Endothelial cell of umbilical vein (primary cell): ENCODE data around the gene CASKIN1. TPM values are rescaled to one million over a fixed set of nuclear protein-coding genes. Genes with fewer than 3 reads are reported as not detected.

Experiments used
- BruUV-seq: library from RNA; stranded (reverse); fragments of 400-500 nt; replicated peaks from 2 replicates; lab custom pipeline; 2021; lab: Mats Ljungman, UMichigan
- CTCF ChIA-PET: fragments of 300-600, 350-600 bp; sonication (Branson Sonifier 250); formaldehyde crosslinking; loops from one replicate; lab custom pipeline; 2021; ENCODE audit warnings: antibody characterized with exemption, inconsistent platforms; lab: Charles Lee
- POLR2A ChIA-PET: fragments of 300-600, 350-600 bp; sonication (Branson Sonifier 250); formaldehyde crosslinking; loops from one replicate; lab custom pipeline; 2021; ENCODE audit warnings: antibody characterized with exemption, inconsistent platforms; lab: Charles Lee
- DNase-seq: peaks from one replicate; pipeline ENCODE4 v3.0.0-alpha.2; 2011; ENCODE audit warnings: low read depth, low spot score
- FAIRE-seq: peaks from 2 replicates; lab custom pipeline; 2011; peaks lifted over from hg19 to GRCh38; lab: Jason Lieb, UNC
- H2AFZ ChIP-seq: 2 replicates; pipeline ENCODE4 v1.6.0; 2012; ENCODE audit warnings: low read depth, low read length, control low read depth, inconsistent platforms
- H3K27ac ChIP-seq: 2 replicates; pipeline ENCODE4 v1.5.1; 2011; ENCODE audit warnings: low read depth, mild to moderate bottlenecking, control low read depth, low read length, moderate library complexity; ENCODE audit not compliant: insufficient read depth
- H3K27me3 ChIP-seq, 2 experiments: 2 replicates each; pipeline versions ENCODE4 v1.6.0 to v1.6.1; 2011; ENCODE audit warnings: low read length in 2 of 2, mixed read lengths in 1 of 2; ENCODE audit not compliant: control insufficient read depth in 2 of 2, insufficient read depth in 2 of 2
- H3K36me3 ChIP-seq, 2 experiments: 2 replicates in 1 of 2; 3 replicates in 1 of 2; pipeline ENCODE4 v1.5.1; 2011; ENCODE audit warnings: low read length in 2 of 2, mild to moderate bottlenecking in 1 of 2, moderate library complexity in 1 of 2; ENCODE audit not compliant: control insufficient read depth in 2 of 2, insufficient read depth in 2 of 2; ENCODE audit errors: extremely low read depth in 1 of 2
- H3K4me1 ChIP-seq: 3 replicates; pipeline ENCODE4 v1.5.1; 2011; ENCODE audit warnings: mild to moderate bottlenecking, low read length; ENCODE audit not compliant: control insufficient read depth, insufficient read depth; ENCODE audit errors: extremely low read depth
- H3K4me2 ChIP-seq: 2 replicates; pipeline ENCODE4 v1.6.1; 2011; ENCODE audit warnings: low read length, control low read depth, mixed read lengths; ENCODE audit not compliant: insufficient read depth
- H3K4me3 ChIP-seq, 3 experiments: fragments of 200-600 bp in 1 of 3; sonication (generic), shearing (Covaris generic) in 1 of 3; replicated peaks in 1 of 3; 2 replicates each; pipeline ENCODE4 v1.5.1; 2011 to 2016; ENCODE audit warnings: control low read depth in 3 of 3, low read length in 3 of 3, mild to moderate bottlenecking in 2 of 3, inconsistent platforms in 1 of 3, low read depth in 1 of 3, moderate library complexity in 1 of 3; ENCODE audit not compliant: insufficient read depth in 1 of 3
- H3K79me2 ChIP-seq: 2 replicates; pipeline ENCODE4 v1.6.0; 2012; ENCODE audit warnings: low read length, inconsistent platforms; ENCODE audit not compliant: control insufficient read depth, insufficient read depth
- H3K9ac ChIP-seq: replicated peaks from 2 replicates; pipeline ENCODE3; 2011; ENCODE audit warnings: low read length, control low read depth; ENCODE audit not compliant: insufficient read depth; ENCODE audit errors: extremely low read depth
- H3K9me1 ChIP-seq: replicated peaks from 3 replicates; pipeline ENCODE4 v1.6.0; 2011; ENCODE audit warnings: mild to moderate bottlenecking, low read length; ENCODE audit not compliant: control insufficient read depth, insufficient read depth; ENCODE audit errors: extremely low read depth
- H3K9me3 ChIP-seq: replicated peaks from 2 replicates; pipeline ENCODE4 v1.5.1; 2012; ENCODE audit warnings: low read length, inconsistent platforms; ENCODE audit not compliant: control insufficient read depth, insufficient read depth
- H4K20me1 ChIP-seq: replicated peaks from 2 replicates; pipeline ENCODE3; 2011; ENCODE audit warnings: mild to moderate bottlenecking, low read length; ENCODE audit not compliant: control insufficient read depth, insufficient read depth; ENCODE audit errors: extremely low read depth
- EZH2 ChIP-seq: IDR thresholded peaks from 2 replicates; pipeline ENCODE4 v1.6.1; 2012; ENCODE audit warnings: borderline replicate concordance, low read depth, mild to moderate bottlenecking, moderate library complexity, low read length, inconsistent platforms; ENCODE audit not compliant: severe bottlenecking
- FOS ChIP-seq: IDR thresholded peaks from 2 replicates; pipeline ENCODE4 v1.6.1; 2011; ENCODE audit warnings: mild to moderate bottlenecking, low read length, moderate library complexity, borderline replicate concordance; ENCODE audit not compliant: insufficient read depth
- GATA2 ChIP-seq: IDR thresholded peaks from 2 replicates; pipeline ENCODE4 v1.7.0; 2011; ENCODE audit warnings: low read depth, mild to moderate bottlenecking, moderate library complexity, mixed read lengths, low read length; ENCODE audit not compliant: insufficient read length, insufficient read depth
- JUN ChIP-seq: IDR thresholded peaks from 2 replicates; pipeline ENCODE4 v1.6.1; 2011; ENCODE audit warnings: borderline replicate concordance, low read depth; ENCODE audit not compliant: insufficient read length, insufficient read depth
- MYC ChIP-seq: IDR thresholded peaks from one replicate; pipeline ENCODE4 v1.6.1; 2011; ENCODE audit warnings: mild to moderate bottlenecking, low read depth, low read length
- POLR2A ChIP-seq: IDR thresholded peaks from 2 replicates; pipeline ENCODE4 v1.6.1; 2012; ENCODE audit warnings: low read depth, mild to moderate bottlenecking, control low read depth, low read length
- POLR2AphosphoS5 ChIP-seq: IDR thresholded peaks from 2 replicates; pipeline ENCODE4 v1.6.1; 2012; ENCODE audit warnings: low read depth, mild to moderate bottlenecking, control low read depth, low read length, moderate library complexity; ENCODE audit not compliant: insufficient read depth
- dilution Hi-C: fragments of 300-500 bp; cut with MboI; formaldehyde crosslinking; loops from one replicate; pipeline ENCODE4 v1.15.0; 2019; ENCODE audit warnings: low sequenced_read_pairs; ENCODE audit not compliant: extremely low pct_ligation_motif_present
- intact Hi-C: fragments of 100-400 bp; cut with micrococcal nuclease; formaldehyde crosslinking; loops from one replicate; pipeline ENCODE4 v1.10.0; 2022
- polyA plus RNA-seq, 4 experiments: library from polyadenylated mRNA; depleted of rRNA in 3 of 4; stranded (reverse) in 3 of 4; unstranded in 1 of 4; fragments of >200 nt; gene quantifications; 2 replicates each; pipeline versions ENCODE4 v1.2.1 to v1.2.3, GENCODE V29; 2011 to 2012; ENCODE audit warnings: missing spikeins in 1 of 4
- total RNA-seq: library from RNA; stranded (reverse); gene quantifications from 2 replicates; pipeline ENCODE4 v1.2.3, GENCODE V29; 2021
- TF ChIP-seq, protein P1 (sequence below), 2 donors: IDR thresholded peaks; 1 replicate in 1 of 2; 2 replicates in 1 of 2; pipeline ENCODE4 v1.5.1; 2011; ENCODE audit warnings: low read length in 2 of 2, mild to moderate bottlenecking in 2 of 2, moderate library complexity in 2 of 2, control low read depth in 1 of 2, inconsistent platforms in 1 of 2, low read depth in 1 of 2; ENCODE audit not compliant: insufficient read depth in 1 of 2; ENCODE audit errors: extremely low read depth in 1 of 2
- TF ChIP-seq, protein P2 (sequence below): IDR thresholded peaks from 2 replicates; pipeline ENCODE4 v1.6.1; 2011; ENCODE audit not compliant: insufficient read depth, insufficient read length

Gene CASKIN1
- total and polyA plus RNA-seq, 2 donors (not counting 3 experiments of a cell fraction or from before 2014, with no cell fraction given): 0.11 to 0.58 TPM

DNA sequence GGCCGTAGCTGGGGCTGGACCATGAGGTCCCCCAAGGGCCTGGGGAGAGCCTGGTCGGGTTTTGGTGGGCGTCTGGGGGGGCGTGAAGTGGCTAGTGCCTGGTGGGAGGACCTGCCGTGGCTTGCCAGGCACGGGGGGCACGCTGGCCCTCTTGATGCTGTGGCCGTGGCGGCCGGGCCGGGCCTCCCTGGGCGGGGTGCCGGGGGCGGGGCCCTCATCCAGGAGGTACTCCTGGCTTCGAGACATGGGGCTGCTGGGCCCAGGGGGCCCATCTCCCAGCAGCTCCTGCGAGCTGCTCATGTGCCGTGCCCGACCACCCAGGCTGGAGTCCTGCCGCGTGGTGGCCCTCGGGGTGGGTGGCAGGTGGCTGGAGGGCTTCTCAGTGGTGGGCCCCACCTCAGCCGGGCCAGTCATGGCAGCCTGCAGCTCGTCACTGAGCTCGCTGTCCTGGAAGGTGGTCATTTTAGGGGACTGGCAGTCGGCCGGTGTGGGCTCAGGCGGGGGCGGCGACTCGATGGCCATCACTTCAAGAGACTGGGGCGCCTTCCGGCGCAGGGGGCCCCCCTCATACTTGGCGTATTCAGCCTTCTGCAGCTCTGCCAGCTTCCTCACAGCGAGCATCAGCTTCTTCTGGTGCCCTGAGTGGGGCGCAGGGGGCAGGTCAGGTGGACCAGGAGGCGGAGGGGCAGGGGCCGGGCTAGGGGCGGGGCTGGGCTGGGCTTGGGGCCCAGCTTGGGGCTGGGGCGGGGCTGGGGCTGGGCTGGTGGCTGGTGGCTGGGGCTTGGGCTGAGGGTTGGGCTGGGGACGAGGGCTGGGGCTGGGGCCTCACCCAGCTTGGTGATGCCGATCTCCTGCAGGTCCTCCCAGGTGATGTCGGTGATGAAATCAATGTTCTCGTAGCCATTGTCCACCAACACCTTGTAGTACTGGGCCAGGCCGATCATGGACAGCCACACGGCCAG lies 15.2 kb downstream of the CASKIN1 start:
- H3K9ac ChIP-seq: no peak overlapping the region
- POLR2A ChIA-PET: interaction anchor here (1.2 kb wide), 1 partner anchor 26 kb away, joined by 6 read pairs; the partner anchor contains the start of gene TRAF7
- no peak overlapping the region for H2AFZ ChIP-seq
- FAIRE-seq: no peak
- TF ChIP-seq JUN: no peak
- H3K79me2 ChIP-seq: no peaks in the 10 kb centered on the region
- dilution Hi-C loops: no loop called here
- intact Hi-C loops: no loop called here
- CTCF ChIA-PET: no interaction called here
- no peaks in the 10 kb centered on the region for H3K9me3 ChIP-seq
- no peak overlapping the region for H3K27ac ChIP-seq
- H3K36me3 ChIP-seq: peaks cover 4 to 5% of the 10 kb centered on the region in 2 experiments
- no TSS peak for BruUV-seq
- H3K4me2 ChIP-seq: no peak overlapping the region
- H3K4me3 ChIP-seq: no peak overlapping the region
- no peaks in the 10 kb centered on the region for H3K9me1 ChIP-seq
- no peaks in the 10 kb centered on the region for H3K27me3 ChIP-seq
- H3K4me1 ChIP-seq: no peaks in the 10 kb centered on the region
- H4K20me1 ChIP-seq: no peaks in the 10 kb centered on the region
- no peak for DNase-seq

DNA sequence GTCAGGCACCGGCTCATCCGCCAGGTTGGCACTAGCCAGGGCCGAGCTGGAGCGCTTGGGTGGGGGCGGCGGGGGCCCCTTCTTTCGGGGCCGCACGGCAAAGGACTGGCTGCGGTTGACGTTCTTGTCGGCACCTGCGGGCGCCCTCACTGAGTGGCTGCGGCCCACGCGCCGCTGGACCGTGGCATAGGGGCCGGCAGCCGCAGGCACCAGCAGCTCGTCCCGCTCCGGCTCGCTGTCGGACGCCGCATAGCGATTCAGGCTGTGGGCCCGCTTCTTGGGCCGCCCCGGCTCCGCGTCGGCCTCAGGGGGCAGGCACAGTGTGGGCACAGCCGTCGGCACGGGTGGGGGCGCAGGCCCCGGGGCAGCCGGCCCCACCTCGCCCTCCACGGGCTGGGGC lies 15.9 kb downstream of the CASKIN1 start:
- Histone ChIP-seq H3K9me3 (no peaks in the 10 kb centered on the region), H3K36me3 (peaks cover 11 to 13% of the 10 kb centered on the region in 2 experiments), H3K27ac (no peak overlapping the region), H3K4me2 (no peak overlapping the region), H3K27me3 (no peaks in the 10 kb centered on the region), H3K9me1 (no peaks in the 10 kb centered on the region), H3K4me3 (no peak overlapping the region), H3K4me1 (no peaks in the 10 kb centered on the region), H4K20me1 (no peaks in the 10 kb centered on the region), H2AFZ (no peak overlapping the region), H3K79me2 (no peaks in the 10 kb centered on the region), H3K9ac (no peak overlapping the region)
- no peak for FAIRE-seq
- CTCF ChIA-PET: no interaction called here
- BruUV-seq: no TSS peak
- intact Hi-C loops: no loop called here
- DNase-seq: no peak
- POLR2A ChIA-PET: no interaction called here
- dilution Hi-C loops: no loop called here
- TF ChIP-seq EZH2: no peak
- no peak for TF ChIP-seq FOS
- no peak for TF ChIP-seq POLR2A
- no peak for TF ChIP-seq MYC
- TF ChIP-seq, protein P1, sequence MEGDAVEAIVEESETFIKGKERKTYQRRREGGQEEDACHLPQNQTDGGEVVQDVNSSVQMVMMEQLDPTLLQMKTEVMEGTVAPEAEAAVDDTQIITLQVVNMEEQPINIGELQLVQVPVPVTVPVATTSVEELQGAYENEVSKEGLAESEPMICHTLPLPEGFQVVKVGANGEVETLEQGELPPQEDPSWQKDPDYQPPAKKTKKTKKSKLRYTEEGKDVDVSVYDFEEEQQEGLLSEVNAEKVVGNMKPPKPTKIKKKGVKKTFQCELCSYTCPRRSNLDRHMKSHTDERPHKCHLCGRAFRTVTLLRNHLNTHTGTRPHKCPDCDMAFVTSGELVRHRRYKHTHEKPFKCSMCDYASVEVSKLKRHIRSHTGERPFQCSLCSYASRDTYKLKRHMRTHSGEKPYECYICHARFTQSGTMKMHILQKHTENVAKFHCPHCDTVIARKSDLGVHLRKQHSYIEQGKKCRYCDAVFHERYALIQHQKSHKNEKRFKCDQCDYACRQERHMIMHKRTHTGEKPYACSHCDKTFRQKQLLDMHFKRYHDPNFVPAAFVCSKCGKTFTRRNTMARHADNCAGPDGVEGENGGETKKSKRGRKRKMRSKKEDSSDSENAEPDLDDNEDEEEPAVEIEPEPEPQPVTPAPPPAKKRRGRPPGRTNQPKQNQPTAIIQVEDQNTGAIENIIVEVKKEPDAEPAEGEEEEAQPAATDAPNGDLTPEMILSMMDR (IDR thresholded peaks at IDR 0.05; ENCODE audit: extremely low read depth in 1 of 2, insufficient read depth in 1 of 2, low read depth in 1 of 2, low read length in 2 of 2): no peak
- TF ChIP-seq, protein P2, sequence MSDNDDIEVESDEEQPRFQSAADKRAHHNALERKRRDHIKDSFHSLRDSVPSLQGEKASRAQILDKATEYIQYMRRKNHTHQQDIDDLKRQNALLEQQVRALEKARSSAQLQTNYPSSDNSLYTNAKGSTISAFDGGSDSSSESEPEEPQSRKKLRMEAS: no peak
- TF ChIP-seq POLR2AphosphoS5: no peak
- TF ChIP-seq GATA2: no peak
- no peak for TF ChIP-seq JUN
